GM12873 (cell line): Measurements from ENCODE around the gene NRROS.

Experiments
- CTCF ChIP-seq: IDR thresholded peaks from 2 replicates; pipeline ENCODE4 v1.5.1; 2012; ENCODE audit warnings: low read depth, mild to moderate bottlenecking, moderate library complexity, low read length, control low read depth; ENCODE audit not compliant: insufficient read depth; ENCODE audit errors: missing control alignments

NRROS gene

GRCh38 chr3:196645897-196646665 lies 6.6 kb downstream of the NRROS start:
- no peak for TF ChIP-seq CTCF

GRCh38 chr3:196646666-196647216 lies 7.2 kb downstream of the NRROS start:
- no peak for TF ChIP-seq CTCF

GRCh38 chr3:196650740-196651311 lies 11.3 kb downstream of the NRROS start:
- TF ChIP-seq CTCF = no peak

GRCh38 chr3:196651819-196652218 lies 12.3 kb downstream of the NRROS start:
- TF ChIP-seq CTCF = no peak

- TF ChIP-seq CTCF = no peak
Observed at GRCh38 chr3:196652961-196653795, 13.7 kb downstream of the NRROS start.

GRCh38 chr3:196654006-196654734 lies 14.7 kb downstream of the NRROS start:
- no peak for TF ChIP-seq CTCF

GRCh38 chr3:196654735-196655090 lies 15.2 kb downstream of the NRROS start:
- TF ChIP-seq CTCF = no peak
